ENCODE measurements around the gene SLC22A31. TPM values are rescaled to one million over a fixed set of nuclear protein-coding genes. Genes with fewer than 3 reads are reported as not detected.

Gene SLC22A31
- total and polyA plus RNA-seq, 12 donors = 0.28 to 3.2 (median 2.0) TPM; not detected in 5

- no peaks in the 10 kb centered on the region for H3K36me3 ChIP-seq (replicated peaks in 1 of 2)
- peak overlapping the region in 1 of 4 donors; percentile 28 for H3K4me3 ChIP-seq
- intact Hi-C loops (cut with DNase I) = no loop called here
- WGBS, 4 donors = 5 to 13% (median 12%) methylated on average over 21 to 34 of the region's 34 CpGs
- H3K4me1 ChIP-seq (replicated peaks in 1 of 2) = peaks cover 6 to 14% of the 10 kb centered on the region in 2 donors
- TF ChIP-seq POLR2A (IDR thresholded peaks at IDR 0.05) = no peak
- TF ChIP-seq, protein P1, sequence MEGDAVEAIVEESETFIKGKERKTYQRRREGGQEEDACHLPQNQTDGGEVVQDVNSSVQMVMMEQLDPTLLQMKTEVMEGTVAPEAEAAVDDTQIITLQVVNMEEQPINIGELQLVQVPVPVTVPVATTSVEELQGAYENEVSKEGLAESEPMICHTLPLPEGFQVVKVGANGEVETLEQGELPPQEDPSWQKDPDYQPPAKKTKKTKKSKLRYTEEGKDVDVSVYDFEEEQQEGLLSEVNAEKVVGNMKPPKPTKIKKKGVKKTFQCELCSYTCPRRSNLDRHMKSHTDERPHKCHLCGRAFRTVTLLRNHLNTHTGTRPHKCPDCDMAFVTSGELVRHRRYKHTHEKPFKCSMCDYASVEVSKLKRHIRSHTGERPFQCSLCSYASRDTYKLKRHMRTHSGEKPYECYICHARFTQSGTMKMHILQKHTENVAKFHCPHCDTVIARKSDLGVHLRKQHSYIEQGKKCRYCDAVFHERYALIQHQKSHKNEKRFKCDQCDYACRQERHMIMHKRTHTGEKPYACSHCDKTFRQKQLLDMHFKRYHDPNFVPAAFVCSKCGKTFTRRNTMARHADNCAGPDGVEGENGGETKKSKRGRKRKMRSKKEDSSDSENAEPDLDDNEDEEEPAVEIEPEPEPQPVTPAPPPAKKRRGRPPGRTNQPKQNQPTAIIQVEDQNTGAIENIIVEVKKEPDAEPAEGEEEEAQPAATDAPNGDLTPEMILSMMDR (IDR thresholded peaks at IDR 0.05) = no peak
- H3K27me3 ChIP-seq = peaks cover 9% of the 10 kb centered on the region
- H3K27ac ChIP-seq = no peak overlapping the region
- no peaks in the 10 kb centered on the region for H3K9me3 ChIP-seq (replicated peaks in 1 of 3)
- peak in 2 of 7 donors; percentile 37 to 41 for DNase-seq
These were observed 29.8 kb downstream of the SLC22A31 start for GRCh38 chr16:89170346-89171215.

DNA sequence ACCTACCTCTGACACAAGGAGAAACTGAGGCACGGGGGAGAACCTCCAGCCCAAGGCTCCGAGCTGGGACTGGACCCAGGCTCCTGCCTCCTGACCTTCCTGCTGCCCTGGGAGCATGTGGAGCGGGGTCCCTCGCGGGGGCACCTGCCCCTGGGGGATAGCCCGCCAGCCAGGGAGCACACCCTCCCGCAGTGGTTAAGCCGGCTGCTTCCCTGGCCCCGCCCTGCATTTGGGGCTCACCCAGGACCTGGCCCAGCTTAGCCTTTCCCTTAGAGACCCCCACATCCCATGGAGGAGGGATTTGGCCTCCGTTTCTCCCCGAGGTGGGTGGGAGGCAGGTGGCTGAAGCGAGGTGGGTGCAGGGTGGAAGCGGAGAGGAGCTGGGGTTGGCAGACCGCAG is 30.6 kb downstream of the SLC22A31 start:
- Histone ChIP-seq H3K4me1 (replicated peaks in 1 of 2) (peaks cover 6 to 14% of the 10 kb centered on the region in 2 donors), H3K36me3 (replicated peaks in 1 of 2) (no peaks in the 10 kb centered on the region), H3K9me3 (replicated peaks in 1 of 3) (no peaks in the 10 kb centered on the region), H3K27me3 (peaks cover 9% of the 10 kb centered on the region), H3K27ac (no peak overlapping the region), H3K4me3 (no peak overlapping the region)
- TF ChIP-seq, protein P1 (IDR thresholded peaks at IDR 0.05) = no peak
- TF ChIP-seq POLR2A (IDR thresholded peaks at IDR 0.05) = no peak
- intact Hi-C loops (cut with DNase I) = loop anchor here (2.0 to 10.0 kb wide), 6 partner anchors 75 to 432 kb away; partner anchors contain the start of gene ACSF3 (in 1 of the 2)
- WGBS, 4 donors = 68 to 80% (median 74%) methylated on average over 9 to 14 of the region's 14 CpGs
- DNase-seq = peak in 1 of 7 donors; percentile 23

DNA sequence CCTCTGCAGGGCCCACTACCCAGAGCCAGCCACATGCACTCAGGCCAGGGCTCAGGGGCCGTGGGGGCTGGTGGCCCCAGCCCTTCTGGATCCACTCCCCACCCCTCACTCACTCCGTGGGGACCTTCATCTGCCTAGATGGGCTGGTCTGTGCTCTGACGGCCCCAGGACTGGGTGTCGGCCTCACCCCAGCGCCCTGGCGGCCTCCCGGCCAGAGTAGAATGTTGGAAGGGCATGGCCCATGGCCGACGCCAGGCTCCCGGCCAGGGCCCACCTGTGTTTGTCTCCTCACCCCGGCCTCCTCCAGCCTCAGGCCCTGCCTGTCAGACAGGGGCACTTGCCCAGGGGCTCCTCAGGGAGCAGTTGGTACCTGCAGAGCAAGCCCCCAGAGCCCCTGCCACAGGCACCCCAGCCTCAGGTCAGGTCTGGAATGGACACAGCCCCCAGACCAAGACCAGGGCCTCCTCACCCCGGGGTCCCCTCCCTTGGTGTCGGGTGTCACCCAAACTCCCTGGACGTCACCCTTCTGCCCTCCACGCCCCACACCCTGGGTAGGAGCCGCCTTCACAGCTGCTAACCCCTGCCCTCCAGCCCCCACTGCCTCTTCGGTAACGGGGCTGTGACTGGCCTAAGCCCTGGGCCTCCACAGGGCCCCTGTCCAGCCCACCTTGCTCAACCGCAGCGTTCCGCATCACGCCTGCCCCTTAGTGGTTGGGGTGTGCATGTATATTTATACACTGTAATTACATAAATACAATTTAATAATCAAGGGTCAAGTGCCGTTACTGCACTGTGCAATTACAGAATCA is 31.8 kb downstream of the SLC22A31 start:
- intact Hi-C loops (cut with DNase I) = loop anchor here (2.0 to 10.0 kb wide), 6 partner anchors 74 to 431 kb away; partner anchors contain the start of gene ACSF3 (in 1 of the 2)
- no peak overlapping the region for H3K27ac ChIP-seq
- H3K27me3 ChIP-seq = peaks cover 9% of the 10 kb centered on the region
- no peaks in the 10 kb centered on the region for H3K36me3 ChIP-seq (replicated peaks in 1 of 2)
- peaks cover 6 to 14% of the 10 kb centered on the region in 2 donors for H3K4me1 ChIP-seq (replicated peaks in 1 of 2)
- WGBS, 4 donors = 52 to 68% (median 64%) methylated on average over 11 to 23 of the region's 23 CpGs
- TF ChIP-seq POLR2A (IDR thresholded peaks at IDR 0.05) = no peak
- TF ChIP-seq, protein P1 (IDR thresholded peaks at IDR 0.05) = no peak
- H3K4me3 ChIP-seq = no peak overlapping the region
- H3K9me3 ChIP-seq (replicated peaks in 1 of 3) = no peaks in the 10 kb centered on the region
- no peak for DNase-seq
